GM18951 (cell line): ENCODE measurements around the gene FAM131A.

Experiments used
- POLR2A ChIP-seq: IDR thresholded peaks from 4 replicates; pipeline ENCODE4 v1.6.1; 2011; ENCODE audit warnings: mild to moderate bottlenecking; ENCODE audit not compliant: insufficient read length, insufficient read depth; ENCODE audit errors: extremely low read depth
- in situ Hi-C: fragments of 300-500 bp; cut with MboI; formaldehyde crosslinking; loops from one replicate; pipeline ENCODE4 v1.12.0; 2022; ENCODE audit warnings: low sequenced_read_pairs, mixed read lengths, inconsistent platforms; ENCODE audit not compliant: unreplicated experiment

Gene FAM131A

DNA sequence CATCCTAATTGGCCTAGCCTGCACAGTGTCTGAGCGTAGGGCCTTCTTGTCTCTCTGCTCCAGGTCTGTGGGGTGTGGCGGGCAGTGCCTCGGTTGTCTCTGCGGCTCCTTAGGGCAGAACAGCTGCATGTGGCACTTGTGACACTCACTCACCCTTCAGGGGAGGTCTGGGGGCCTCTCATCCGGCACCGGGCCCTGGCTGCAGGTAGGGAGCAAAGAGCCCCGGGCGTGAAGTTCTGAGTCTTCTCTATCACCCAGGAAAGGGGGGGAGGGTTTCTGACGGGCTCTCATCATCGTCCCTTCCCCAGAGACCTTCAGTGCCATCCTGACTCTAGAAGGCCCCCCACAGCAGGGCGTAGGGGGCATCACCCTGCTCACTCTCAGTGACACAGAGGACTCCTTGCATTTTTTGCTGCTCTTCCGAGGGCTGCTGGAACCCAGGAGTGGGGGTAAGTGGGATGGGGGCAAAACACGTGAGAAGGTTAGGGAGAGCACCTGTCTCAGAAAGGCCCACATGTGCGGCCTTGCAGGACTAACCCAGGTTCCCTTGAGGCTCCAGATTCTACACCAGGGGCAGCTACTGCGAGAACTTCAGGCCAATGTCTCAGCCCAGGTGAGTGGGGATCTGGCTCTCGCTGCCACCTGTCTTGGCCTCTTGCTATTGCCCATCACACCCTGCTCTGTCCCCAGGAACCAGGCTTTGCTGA, 45.1 kb downstream of the FAM131A start:
- no peak for TF ChIP-seq POLR2A
- in situ Hi-C loops = no loop called here

DNA sequence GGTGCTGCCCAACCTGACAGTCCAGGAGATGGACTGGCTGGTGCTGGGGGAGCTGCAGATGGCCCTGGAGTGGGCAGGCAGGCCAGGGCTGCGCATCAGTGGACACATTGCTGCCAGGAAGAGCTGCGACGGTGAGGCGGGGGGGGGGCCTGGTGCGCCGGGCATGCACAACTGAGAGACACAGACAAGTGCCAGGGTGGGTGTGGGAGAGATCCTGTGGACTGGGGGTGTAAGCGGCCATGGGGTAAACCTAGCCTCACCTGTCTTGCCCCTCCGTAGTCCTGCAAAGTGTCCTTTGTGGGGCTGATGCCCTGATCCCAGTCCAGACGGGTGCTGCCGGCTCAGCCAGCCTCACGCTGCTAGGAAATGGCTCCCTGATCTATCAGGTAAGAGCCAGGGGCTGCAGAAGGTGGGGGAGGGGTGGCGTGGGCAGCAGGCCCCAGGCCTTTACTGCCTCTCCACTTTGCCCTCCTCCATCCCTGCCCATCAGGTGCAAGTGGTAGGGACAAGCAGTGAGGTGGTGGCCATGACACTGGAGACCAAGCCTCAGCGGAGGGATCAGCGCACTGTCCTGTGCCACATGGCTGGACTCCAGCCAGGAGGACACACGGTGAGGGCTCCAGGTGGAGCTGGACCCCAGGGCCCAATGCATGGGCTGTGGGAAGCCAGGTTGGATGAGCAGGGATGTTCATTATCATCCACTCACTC, 45.8 kb downstream of the FAM131A start:
- no peak for TF ChIP-seq POLR2A
- in situ Hi-C loops = no loop called here

DNA sequence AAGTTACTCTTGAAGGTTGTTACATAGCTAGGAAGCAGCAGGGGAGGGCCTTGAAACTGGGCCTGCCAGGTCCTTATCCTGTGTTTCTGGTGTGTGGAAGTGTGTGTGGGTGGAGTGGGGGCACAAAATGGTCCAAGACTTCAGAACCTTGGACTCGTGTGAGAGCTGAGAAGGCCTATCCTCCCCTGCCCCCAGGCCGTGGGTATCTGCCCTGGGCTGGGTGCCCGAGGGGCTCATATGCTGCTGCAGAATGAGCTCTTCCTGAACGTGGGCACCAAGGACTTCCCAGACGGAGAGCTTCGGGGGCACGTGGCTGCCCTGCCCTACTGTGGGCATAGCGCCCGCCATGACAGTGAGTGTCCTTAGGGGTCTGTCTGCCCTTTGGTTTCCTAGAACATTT, 46.9 kb downstream of the FAM131A start:
- in situ Hi-C loops = no loop called here
- TF ChIP-seq POLR2A = no peak

DNA sequence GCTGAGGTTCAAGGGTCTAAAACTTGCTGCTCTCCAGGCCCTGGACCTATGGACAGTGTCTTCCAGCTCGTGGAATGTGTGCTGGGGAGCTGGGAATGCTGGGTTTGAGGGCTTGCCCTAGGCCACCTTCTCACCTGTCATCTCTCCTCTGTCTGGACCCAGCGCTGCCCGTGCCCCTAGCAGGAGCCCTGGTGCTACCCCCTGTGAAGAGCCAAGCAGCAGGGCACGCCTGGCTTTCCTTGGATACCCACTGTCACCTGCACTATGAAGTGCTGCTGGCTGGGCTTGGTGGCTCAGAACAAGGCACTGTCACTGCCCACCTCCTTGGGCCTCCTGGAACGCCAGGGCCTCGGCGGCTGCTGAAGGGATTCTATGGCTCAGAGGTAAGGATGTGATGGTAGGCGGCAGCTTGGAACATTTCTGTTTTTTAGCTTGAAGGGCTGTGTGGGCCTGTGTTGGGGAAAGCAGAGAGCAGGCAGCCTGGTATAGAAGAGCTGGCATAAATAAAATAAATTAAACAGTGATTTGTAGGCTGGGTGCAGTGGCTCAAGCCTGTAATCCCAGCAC, 47.5 kb downstream of the FAM131A start:
- in situ Hi-C loops = no loop called here
- TF ChIP-seq POLR2A = no peak

DNA sequence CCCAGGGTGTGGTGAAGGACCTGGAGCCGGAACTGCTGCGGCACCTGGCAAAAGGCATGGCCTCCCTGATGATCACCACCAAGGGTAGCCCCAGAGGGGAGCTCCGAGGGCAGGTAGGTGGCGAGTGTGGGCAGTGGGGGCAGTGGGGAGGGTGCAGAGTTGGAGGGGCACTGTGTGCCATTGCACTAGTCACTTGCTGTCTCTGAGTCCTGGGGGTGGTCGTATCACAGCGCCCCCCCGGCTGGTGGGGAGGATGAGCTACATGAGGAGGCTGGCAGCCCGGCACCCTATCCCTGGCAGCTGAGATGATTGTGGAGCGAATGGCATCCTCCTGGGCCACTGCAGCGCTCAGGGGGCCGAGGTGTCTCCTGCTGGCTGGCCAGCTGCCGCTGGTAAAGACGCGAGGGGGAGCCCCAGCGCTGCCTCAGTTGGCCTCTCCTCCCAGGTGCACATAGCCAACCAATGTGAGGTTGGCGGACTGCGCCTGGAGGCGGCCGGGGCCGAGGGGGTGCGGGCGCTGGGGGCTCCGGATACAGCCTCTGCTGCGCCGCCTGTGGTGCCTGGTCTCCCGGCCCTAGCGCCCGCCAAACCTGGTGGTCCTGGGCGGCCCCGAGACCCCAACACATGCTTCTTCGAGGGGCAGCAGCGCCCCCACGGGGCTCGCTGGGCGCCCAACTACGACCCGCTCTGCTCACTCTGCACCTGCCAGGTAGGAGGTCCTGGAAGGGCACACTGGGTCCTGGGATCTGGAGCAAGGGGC, 48.8 kb downstream of the FAM131A start:
- no peak for TF ChIP-seq POLR2A
- in situ Hi-C loops = no loop called here

DNA sequence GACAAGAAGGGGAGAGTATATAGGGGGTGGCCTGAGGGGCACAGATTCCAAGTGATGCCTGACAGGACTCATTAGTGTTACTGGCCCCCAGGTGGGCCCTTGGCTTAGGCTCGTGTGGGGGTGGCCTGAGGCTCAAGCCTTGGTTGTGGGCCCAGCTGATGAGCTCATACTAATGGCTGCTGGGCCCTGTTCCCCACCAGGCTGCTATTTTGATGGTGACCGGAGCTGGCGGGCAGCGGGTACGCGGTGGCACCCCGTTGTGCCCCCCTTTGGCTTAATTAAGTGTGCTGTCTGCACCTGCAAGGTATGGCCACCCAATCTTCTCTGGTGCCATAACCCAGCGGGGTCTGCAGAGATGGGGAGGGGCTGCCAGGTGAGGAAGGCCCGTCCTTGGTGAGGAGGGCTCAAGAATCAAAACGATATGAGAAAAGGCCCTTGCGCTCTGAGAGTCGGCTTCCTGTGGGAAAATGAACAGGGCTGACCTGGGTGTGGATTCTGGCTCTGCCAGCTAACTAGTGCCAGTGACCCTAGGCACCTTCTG, 49.8 kb downstream of the FAM131A start:
- in situ Hi-C loops = no loop called here
- TF ChIP-seq POLR2A = no peak

DNA sequence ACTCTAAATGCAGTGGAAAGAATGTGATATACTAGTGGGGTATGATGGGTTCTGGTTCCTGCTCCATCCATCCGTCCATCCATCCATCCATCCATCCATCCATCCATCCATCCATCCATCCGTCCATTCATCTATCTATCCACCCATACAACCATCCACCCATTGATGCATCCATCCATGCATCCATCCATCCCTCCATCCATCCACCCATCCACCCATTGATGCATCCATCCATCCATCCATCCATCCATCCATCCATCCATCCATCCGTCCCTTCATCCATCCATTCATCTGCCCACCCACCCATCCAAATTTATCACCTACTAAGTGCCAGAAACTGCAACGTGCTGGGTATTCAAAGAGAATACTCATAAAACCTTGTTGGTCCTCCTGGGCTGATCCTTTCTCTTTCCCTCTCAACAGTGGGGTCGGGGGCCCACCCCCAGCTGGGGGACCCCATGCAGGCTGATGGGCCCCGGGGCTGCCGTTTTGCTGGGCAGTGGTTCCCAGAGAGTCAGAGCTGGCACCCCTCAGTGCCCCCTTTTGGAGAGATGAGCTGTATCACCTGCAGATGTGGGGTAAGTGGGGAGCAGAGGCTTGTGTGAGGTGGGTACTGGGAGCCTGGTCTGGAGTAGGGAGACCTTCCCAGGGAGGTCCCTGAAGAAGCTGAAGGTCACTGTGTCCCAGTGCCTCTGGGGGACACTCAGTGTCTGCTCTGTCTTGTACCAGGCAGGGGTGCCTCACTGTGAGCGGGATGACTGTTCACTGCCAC, 51.0 kb downstream of the FAM131A start:
- TF ChIP-seq POLR2A = no peak
- in situ Hi-C loops = no loop called here

DNA sequence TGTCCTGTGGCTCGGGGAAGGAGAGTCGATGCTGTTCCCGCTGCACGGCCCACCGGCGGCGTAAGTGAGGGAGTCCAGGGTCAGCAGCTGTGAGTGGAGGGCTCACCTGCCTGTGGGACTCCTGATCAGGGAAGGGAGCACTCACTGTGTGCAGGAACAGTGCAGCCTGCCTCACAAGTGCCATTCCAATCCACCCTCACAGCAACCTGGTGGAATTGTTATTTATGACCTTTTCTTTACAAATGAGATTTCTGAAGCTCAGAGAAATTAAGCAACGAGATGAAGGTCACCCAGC, 51.5 kb downstream of the FAM131A start:
- TF ChIP-seq POLR2A = no peak
- in situ Hi-C loops = no loop called here

DNA sequence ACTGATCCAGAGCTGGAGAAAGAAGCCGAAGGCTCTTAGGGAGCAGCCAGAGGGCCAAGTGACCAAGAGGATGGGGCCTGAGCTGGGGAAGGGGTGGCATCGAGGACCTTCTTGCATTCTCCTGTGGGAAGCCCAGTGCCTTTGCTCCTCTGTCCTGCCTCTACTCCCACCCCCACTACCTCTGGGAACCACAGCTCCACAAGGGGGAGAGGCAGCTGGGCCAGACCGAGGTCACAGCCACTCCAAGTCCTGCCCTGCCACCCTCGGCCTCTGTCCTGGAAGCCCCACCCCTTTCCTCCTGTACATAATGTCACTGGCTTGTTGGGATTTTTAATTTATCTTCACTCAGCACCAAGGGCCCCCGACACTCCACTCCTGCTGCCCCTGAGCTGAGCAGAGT, 52.0 kb downstream of the FAM131A start:
- no peak for TF ChIP-seq POLR2A
- in situ Hi-C loops = no loop called here

DNA sequence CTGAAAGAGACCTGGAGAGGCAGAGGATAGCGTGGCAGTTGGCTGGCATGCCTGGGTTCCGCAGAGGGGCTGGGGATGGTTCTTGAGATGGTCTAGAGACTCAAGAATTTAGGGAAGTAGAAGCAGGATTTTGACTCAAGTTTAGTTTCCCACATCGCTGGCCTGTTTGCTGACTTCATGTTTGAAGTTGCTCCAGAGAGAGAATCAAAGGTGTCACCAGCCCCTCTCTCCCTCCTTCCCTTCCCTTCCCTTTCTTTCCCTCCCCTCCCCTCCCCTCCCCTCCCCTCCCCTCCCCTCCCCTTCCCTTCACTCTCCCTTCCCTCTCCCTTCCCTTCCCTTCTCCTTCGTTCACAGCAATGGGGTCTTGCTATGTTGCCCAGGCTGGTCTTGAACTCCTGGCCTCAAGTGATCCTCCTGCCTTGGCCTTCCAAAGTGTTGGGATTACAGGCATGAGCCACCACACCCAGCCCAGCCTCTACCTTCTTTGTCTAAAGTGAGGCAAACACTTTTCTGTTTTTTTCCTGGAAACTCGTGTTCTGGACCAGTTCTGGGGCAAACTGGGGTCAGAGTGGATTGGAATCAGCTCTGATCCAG, 52.6 kb downstream of the FAM131A start:
- in situ Hi-C loops = no loop called here
- TF ChIP-seq POLR2A = no peak

DNA sequence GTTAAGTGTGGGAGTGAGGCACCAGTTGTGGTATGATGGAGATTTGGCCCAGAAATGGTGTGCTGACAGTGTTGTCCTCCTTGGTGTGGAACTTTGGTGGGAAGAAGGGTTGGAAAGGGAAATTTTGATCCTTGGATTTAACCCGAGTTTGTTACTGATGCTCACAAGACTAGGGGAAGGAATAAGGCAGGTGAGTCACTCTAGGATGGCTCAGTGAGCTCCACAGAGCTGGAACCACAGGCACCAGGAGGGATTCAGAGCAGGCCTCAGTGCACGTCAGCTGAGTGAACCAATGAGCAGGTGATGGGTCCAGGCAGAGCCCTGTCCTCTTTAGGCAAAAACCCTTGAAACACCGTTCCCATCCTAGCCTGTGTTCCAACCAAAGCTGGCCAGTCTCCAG, 53.9 kb downstream of the FAM131A start:
- in situ Hi-C loops = no loop called here
- TF ChIP-seq POLR2A = no peak

DNA sequence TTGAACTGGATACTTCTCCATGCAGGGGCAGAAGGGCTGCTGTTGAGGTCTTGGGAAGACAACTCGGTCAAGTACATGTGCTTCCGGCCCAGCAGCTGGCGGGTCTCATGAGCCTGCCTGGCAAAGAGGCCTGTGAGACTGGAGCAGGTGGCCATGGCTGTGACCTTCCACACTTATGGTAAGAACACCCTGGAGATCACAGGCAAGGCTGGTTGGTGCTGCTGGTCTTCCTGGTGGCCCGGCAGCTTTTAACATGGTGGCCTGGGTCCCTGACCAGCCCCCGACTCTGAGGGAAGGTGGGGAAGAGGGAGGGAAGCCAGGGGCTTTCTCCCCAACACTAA, 57.9 kb downstream of the FAM131A start:
- no peak for TF ChIP-seq POLR2A
- in situ Hi-C loops = no loop called here
